Astrocyte (in vitro differentiated cells and primary cell): ENCODE results near the gene SLC26A5. TPM values are rescaled to one million over a fixed set of nuclear protein-coding genes. Genes with fewer than 3 reads are reported as not detected.

Source experiments
- DNase-seq: peaks from one replicate; pipeline ENCODE4 v3.0.0-alpha.2; 2010; ENCODE audit warnings: low read depth
- FAIRE-seq: peaks from 2 replicates; lab custom pipeline; 2011; peaks lifted over from hg19 to GRCh38; lab: Jason Lieb, UNC
- H2AFZ ChIP-seq: 2 replicates; pipeline ENCODE4 v1.6.0; 2012; ENCODE audit warnings: low read depth, low read length, inconsistent platforms
- H3K27ac ChIP-seq: 2 replicates; pipeline ENCODE4 v1.5.1; 2011; ENCODE audit warnings: low read depth, low read length, inconsistent platforms
- H3K27me3 ChIP-seq: 2 replicates; pipeline ENCODE4 v1.6.0; 2011; ENCODE audit warnings: low read length, inconsistent platforms; ENCODE audit not compliant: insufficient read depth
- H3K36me3 ChIP-seq: 2 replicates; pipeline ENCODE4 v1.5.1; 2011; ENCODE audit warnings: low read length, inconsistent platforms; ENCODE audit not compliant: insufficient read depth
- H3K4me1 ChIP-seq: 2 replicates; pipeline ENCODE4 v1.5.1; 2011; ENCODE audit warnings: low read length, inconsistent platforms; ENCODE audit not compliant: insufficient read depth
- H3K4me2 ChIP-seq: 2 replicates; pipeline ENCODE4 v1.6.0; 2012; ENCODE audit warnings: low read length, inconsistent platforms
- H3K4me3 ChIP-seq: 2 replicates; pipeline ENCODE4 v1.5.1; 2011; ENCODE audit warnings: low read depth, mild to moderate bottlenecking, low read length, inconsistent platforms; ENCODE audit not compliant: insufficient read depth
- H3K79me2 ChIP-seq: 2 replicates; pipeline ENCODE4 v1.6.0; 2012; ENCODE audit warnings: mild to moderate bottlenecking, low read length, inconsistent platforms; ENCODE audit not compliant: insufficient read depth
- H3K9ac ChIP-seq: 2 replicates; pipeline ENCODE4 v1.6.0; 2012; ENCODE audit warnings: mild to moderate bottlenecking, low read length, inconsistent platforms
- H3K9me3 ChIP-seq: 2 replicates; pipeline ENCODE4 v1.5.1; 2012; ENCODE audit warnings: low read depth, mild to moderate bottlenecking, low read length, inconsistent platforms; ENCODE audit not compliant: insufficient read depth
- H4K20me1 ChIP-seq: 2 replicates; pipeline ENCODE4 v1.6.0; 2012; ENCODE audit warnings: low read length, inconsistent platforms; ENCODE audit not compliant: insufficient read depth
- H3K27ac Mint-ChIP-seq: one replicate; pipeline ENCODE4 v1.8.0; 2021; ENCODE audit warnings: mild to moderate bottlenecking, mixed read lengths; ENCODE audit not compliant: unreplicated experiment
- H3K27me3 Mint-ChIP-seq: one replicate; pipeline ENCODE4 v1.8.0; 2021; ENCODE audit warnings: low read depth, mixed read lengths; ENCODE audit not compliant: unreplicated experiment
- H3K36me3 Mint-ChIP-seq: one replicate; pipeline ENCODE4 v1.8.0; 2021; ENCODE audit warnings: low read depth, mixed read lengths; ENCODE audit not compliant: unreplicated experiment
- H3K4me1 Mint-ChIP-seq: one replicate; pipeline ENCODE4 v1.8.0; 2021; ENCODE audit warnings: low read depth, mixed read lengths; ENCODE audit not compliant: unreplicated experiment
- H3K4me3 Mint-ChIP-seq: one replicate; pipeline ENCODE4 v1.8.0; 2021; ENCODE audit warnings: mild to moderate bottlenecking, moderate library complexity, mixed read lengths; ENCODE audit not compliant: unreplicated experiment
- H3K9me3 Mint-ChIP-seq: one replicate; pipeline ENCODE4 v1.8.0; 2021; ENCODE audit warnings: mild to moderate bottlenecking, mixed read lengths; ENCODE audit not compliant: unreplicated experiment
- CTCF ChIP-seq: IDR thresholded peaks from 2 replicates; pipeline ENCODE4 v1.5.1; 2011; ENCODE audit warnings: low read depth, mild to moderate bottlenecking, inconsistent platforms, low read length, moderate library complexity; ENCODE audit not compliant: insufficient read depth
- EZH2 ChIP-seq: IDR thresholded peaks from 2 replicates; pipeline ENCODE4 v1.6.1; 2012; ENCODE audit warnings: mild to moderate bottlenecking, low read length, inconsistent platforms; ENCODE audit not compliant: insufficient read depth
- total RNA-seq: library from RNA; stranded (reverse); gene quantifications from 2 replicates; pipeline ENCODE4 v1.2.1, GENCODE V29; 2021

SLC26A5 gene
- total RNA-seq, 1 donor from 2014 or later: not detected

GRCh38 chr7:103348959-103349358 is 97.0 kb downstream of the SLC26A5 start:
- Mint-ChIP-seq H3K9me3 (no peaks in the 10 kb centered on the region), H3K27ac (peak overlapping the region; percentile 9)

GRCh38 chr7:103348452-103348851 is 97.6 kb downstream of the SLC26A5 start:
- no peaks in the 10 kb centered on the region for H3K9me3 Mint-ChIP-seq
- Histone ChIP-seq H3K4me3 (peak overlapping the region; percentile 98), H3K36me3 (peaks cover 8% of the 10 kb centered on the region), H3K9ac (peak overlapping the region; percentile 99), H3K79me2 (peaks cover 80% of the 10 kb centered on the region), H3K4me2 (peak overlapping the region; percentile 86), H3K9me3 (no peaks in the 10 kb centered on the region), H3K27me3 (no peaks in the 10 kb centered on the region), H3K27ac (peak overlapping the region; percentile 94), H3K4me1 (peaks cover 7% of the 10 kb centered on the region), H2AFZ (no peak overlapping the region), H4K20me1 (peaks cover 44% of the 10 kb centered on the region)
- peaks cover 10% of the 10 kb centered on the region for H3K4me1 Mint-ChIP-seq
- no peaks in the 10 kb centered on the region for H3K36me3 Mint-ChIP-seq
- TF ChIP-seq CTCF (no peak), EZH2 (no peak)
- FAIRE-seq (no peak), DNase-seq (no peak)
- H3K27me3 Mint-ChIP-seq: no peaks in the 10 kb centered on the region
- no peak overlapping the region for H3K27ac Mint-ChIP-seq
- H3K4me3 Mint-ChIP-seq: peak overlapping the region; percentile 98

More at GRCh38 chr7:103348959-103349358, 97.0 kb downstream of the SLC26A5 start:
- Histone ChIP-seq H4K20me1 (peaks cover 45% of the 10 kb centered on the region), H3K27me3 (no peaks in the 10 kb centered on the region), H3K9ac (peak overlapping the region; percentile 99), H3K9me3 (no peaks in the 10 kb centered on the region), H3K4me1 (peaks cover 7% of the 10 kb centered on the region), H3K36me3 (peaks cover 8% of the 10 kb centered on the region), H3K4me2 (peak overlapping the region; percentile 86), H3K79me2 (peaks cover 80% of the 10 kb centered on the region), H2AFZ (no peak overlapping the region), H3K4me3 (peak overlapping the region; percentile 98), H3K27ac (no peak overlapping the region)
- Mint-ChIP-seq H3K4me3 (peak overlapping the region; percentile 98), H3K36me3 (no peaks in the 10 kb centered on the region), H3K27me3 (no peaks in the 10 kb centered on the region), H3K4me1 (peaks cover 10% of the 10 kb centered on the region)
- TF ChIP-seq CTCF (no peak), EZH2 (no peak)
- FAIRE-seq (no peak), DNase-seq (no peak)

GRCh38 chr7:103347507-103348267 is 98.3 kb downstream of the SLC26A5 start, which contains the start of gene PSMC2:
TSS of gene PSMC2 (plus strand) at chr7:103347643. CDS start at chr7:103347712, 69 bp downstream.
- peak within 1 kb of the TSS; percentile 99 for H3K9ac ChIP-seq
- peak within 1 kb of the TSS; percentile 98 for H3K4me3 ChIP-seq
- FAIRE-seq (no peak), DNase-seq (peak; percentile 91)
- peak within 1 kb of the TSS; percentile 93 for H2AFZ ChIP-seq
- TF ChIP-seq CTCF (no peak), EZH2 (no peak)
- H3K4me3 Mint-ChIP-seq: peak within 1 kb of the TSS; percentile 98
- H3K27me3 ChIP-seq: no peaks in the 10 kb centered on the region
- H3K4me1 Mint-ChIP-seq: peaks cover 10% of the 10 kb centered on the region
- no peaks in the 10 kb centered on the region for H3K36me3 Mint-ChIP-seq
- peak within 1 kb of the TSS; percentile 94 for H3K27ac ChIP-seq
- H3K36me3 ChIP-seq: peaks cover 5% of the 10 kb centered on the region
- peak within 1 kb of the TSS; percentile 98 for H3K27ac Mint-ChIP-seq
- peaks cover 37% of the 10 kb centered on the region for H4K20me1 ChIP-seq
- H3K27me3 Mint-ChIP-seq: no peaks in the 10 kb centered on the region
- no peaks in the 10 kb centered on the region for H3K9me3 Mint-ChIP-seq
- H3K9me3 ChIP-seq: no peaks in the 10 kb centered on the region
- H3K4me2 ChIP-seq: peak within 1 kb of the TSS; percentile 86
- peaks cover 80% of the 10 kb centered on the region for H3K79me2 ChIP-seq
- H3K4me1 ChIP-seq: peaks cover 7% of the 10 kb centered on the region
